ENCODE data around the gene YJU2. TPM values are rescaled to one million over a fixed set of nuclear protein-coding genes. Genes with fewer than 3 reads are reported as not detected.

Gene YJU2
- total RNA-seq, 1 experiment from 2014 or later, result 26.9 TPM

GRCh38 chr19:4297901-4298809 is 51.3 kb downstream of the YJU2 start:
- no peaks in the 10 kb centered on the region for H3K9me3 ChIP-seq (ENCODE audit: control insufficient read depth in 1 of 2, insufficient read depth in 1 of 2, low read depth in 1 of 2, low read length in 2 of 2)
- no peak overlapping the region for H3K4me2 ChIP-seq (ENCODE audit: low read length)
- no peak overlapping the region for H2AFZ ChIP-seq (ENCODE audit: low read depth, low read length, poor library complexity, severe bottlenecking)
- POLR2A ChIA-PET, result no interaction called here
- H3K36me3 ChIP-seq (ENCODE audit: control insufficient read depth in 1 of 2, insufficient read depth in 2 of 2, low read length in 2 of 2), result no peaks in the 10 kb centered on the region
- intact Hi-C loops (cut with micrococcal nuclease), result no loop called here
- no peaks in the 10 kb centered on the region for H3K27me3 ChIP-seq (ENCODE audit: insufficient read depth, low read length)
- RAD21 ChIA-PET (ENCODE audit: low non-redundant PET in 1 of 2, low total read pairs in 2 of 2, uncharacterized antibody in 2 of 2, unreplicated experiment in 2 of 2), result no interaction called here
- H3K9me2 ChIP-seq (ENCODE audit: insufficient read depth), result no peaks in the 10 kb centered on the region
- H3K27ac ChIP-seq (ENCODE audit: low read depth, low read length), result no peak overlapping the region
- no peaks in the 10 kb centered on the region for H3K4me1 ChIP-seq (ENCODE audit: control insufficient read depth in 1 of 2, insufficient read depth in 2 of 2, low read length in 2 of 2)
- H3K79me2 ChIP-seq (ENCODE audit: insufficient read depth, low read length), result no peaks in the 10 kb centered on the region
- no peak for TF ChIP-seq POLR2AphosphoS5 (IDR thresholded peaks at IDR 0.05; ENCODE audit: low read depth, low read length)
- TF ChIP-seq EZH2 (IDR thresholded peaks at IDR 0.05), result no peak
- TF ChIP-seq SIN3A (IDR thresholded peaks at IDR 0.05; ENCODE audit: low read depth), result no peak
- TF ChIP-seq MAX (IDR thresholded peaks at IDR 0.05), result no peak
- TF ChIP-seq SP1 (IDR thresholded peaks at IDR 0.05; ENCODE audit: low read depth), result no peak
- no peak for TF ChIP-seq RAD21 (IDR thresholded peaks at IDR 0.05; ENCODE audit: low read depth)
- TF ChIP-seq, protein P1, sequence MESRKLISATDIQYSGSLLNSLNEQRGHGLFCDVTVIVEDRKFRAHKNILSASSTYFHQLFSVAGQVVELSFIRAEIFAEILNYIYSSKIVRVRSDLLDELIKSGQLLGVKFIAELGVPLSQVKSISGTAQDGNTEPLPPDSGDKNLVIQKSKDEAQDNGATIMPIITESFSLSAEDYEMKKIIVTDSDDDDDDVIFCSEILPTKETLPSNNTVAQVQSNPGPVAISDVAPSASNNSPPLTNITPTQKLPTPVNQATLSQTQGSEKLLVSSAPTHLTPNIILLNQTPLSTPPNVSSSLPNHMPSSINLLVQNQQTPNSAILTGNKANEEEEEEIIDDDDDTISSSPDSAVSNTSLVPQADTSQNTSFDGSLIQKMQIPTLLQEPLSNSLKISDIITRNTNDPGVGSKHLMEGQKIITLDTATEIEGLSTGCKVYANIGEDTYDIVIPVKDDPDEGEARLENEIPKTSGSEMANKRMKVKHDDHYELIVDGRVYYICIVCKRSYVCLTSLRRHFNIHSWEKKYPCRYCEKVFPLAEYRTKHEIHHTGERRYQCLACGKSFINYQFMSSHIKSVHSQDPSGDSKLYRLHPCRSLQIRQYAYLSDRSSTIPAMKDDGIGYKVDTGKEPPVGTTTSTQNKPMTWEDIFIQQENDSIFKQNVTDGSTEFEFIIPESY (IDR thresholded peaks at IDR 0.05; ENCODE audit: extremely low read depth, insufficient replicate concordance, low read length), result no peak
- no peak for TF ChIP-seq CEBPB (IDR thresholded peaks at IDR 0.05; ENCODE audit: low read depth)
- no TSS peak for BruUV-seq (replicated peaks)
- H3K9ac ChIP-seq (ENCODE audit: low read length), result no peak overlapping the region
- ATAC-seq, result no peak
- no peak overlapping the region for H3K4me3 ChIP-seq (replicated peaks in 1 of 2; ENCODE audit: low read depth in 1 of 2, low read length in 2 of 2)
- CTCF ChIA-PET, result interaction anchor here (0.6 kb wide), 1 partner anchor 9 kb away, joined by 3 read pairs; no protein-coding TSS in a partner anchor
- H4K20me1 ChIP-seq (ENCODE audit: insufficient read depth), result no peaks in the 10 kb centered on the region
- DNase-seq (ENCODE audit: low read depth, low spot score), result no peak
